ENCODE results near the gene NFATC4.

The NFATC4 gene

GRCh38 chr14:24411443-24412389 lies 43.7 kb downstream of the NFATC4 start:
- TF ChIP-seq, protein P1, sequence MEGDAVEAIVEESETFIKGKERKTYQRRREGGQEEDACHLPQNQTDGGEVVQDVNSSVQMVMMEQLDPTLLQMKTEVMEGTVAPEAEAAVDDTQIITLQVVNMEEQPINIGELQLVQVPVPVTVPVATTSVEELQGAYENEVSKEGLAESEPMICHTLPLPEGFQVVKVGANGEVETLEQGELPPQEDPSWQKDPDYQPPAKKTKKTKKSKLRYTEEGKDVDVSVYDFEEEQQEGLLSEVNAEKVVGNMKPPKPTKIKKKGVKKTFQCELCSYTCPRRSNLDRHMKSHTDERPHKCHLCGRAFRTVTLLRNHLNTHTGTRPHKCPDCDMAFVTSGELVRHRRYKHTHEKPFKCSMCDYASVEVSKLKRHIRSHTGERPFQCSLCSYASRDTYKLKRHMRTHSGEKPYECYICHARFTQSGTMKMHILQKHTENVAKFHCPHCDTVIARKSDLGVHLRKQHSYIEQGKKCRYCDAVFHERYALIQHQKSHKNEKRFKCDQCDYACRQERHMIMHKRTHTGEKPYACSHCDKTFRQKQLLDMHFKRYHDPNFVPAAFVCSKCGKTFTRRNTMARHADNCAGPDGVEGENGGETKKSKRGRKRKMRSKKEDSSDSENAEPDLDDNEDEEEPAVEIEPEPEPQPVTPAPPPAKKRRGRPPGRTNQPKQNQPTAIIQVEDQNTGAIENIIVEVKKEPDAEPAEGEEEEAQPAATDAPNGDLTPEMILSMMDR (conservative IDR thresholded peaks at IDR 0.05; ENCODE audit: low read depth, low read length), result peak; percentile 80
- DNase-seq (ENCODE audit: low read depth), result no peak
- no peak overlapping the region for H3K4me3 ChIP-seq (ENCODE audit: low read length)

DNA sequence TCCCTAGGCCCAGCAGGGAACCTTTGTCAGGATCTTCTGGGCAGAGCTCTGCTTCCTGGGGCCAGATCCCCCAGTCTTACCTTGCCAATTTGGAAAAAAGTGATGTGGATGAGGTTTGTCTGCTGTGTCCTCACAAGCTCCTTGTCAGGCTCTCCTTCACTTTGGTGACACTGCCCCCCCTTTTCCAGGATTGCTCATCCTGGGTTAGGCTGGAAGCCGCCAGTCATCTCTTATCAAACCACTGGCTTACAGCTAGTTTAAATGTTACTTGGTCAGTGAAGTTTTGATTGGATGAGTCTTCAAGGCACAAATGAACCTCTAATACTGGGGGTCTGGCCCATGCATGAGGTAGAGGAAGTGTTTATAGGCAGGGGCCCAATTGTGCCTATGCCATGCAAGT lies 46.1 kb downstream of the NFATC4 start:
- no peak overlapping the region for H3K4me3 ChIP-seq (ENCODE audit: low read length)
- TF ChIP-seq, protein P1 (conservative IDR thresholded peaks at IDR 0.05; ENCODE audit: low read depth, low read length), result no peak
- no peak for DNase-seq (ENCODE audit: low read depth)

DNA sequence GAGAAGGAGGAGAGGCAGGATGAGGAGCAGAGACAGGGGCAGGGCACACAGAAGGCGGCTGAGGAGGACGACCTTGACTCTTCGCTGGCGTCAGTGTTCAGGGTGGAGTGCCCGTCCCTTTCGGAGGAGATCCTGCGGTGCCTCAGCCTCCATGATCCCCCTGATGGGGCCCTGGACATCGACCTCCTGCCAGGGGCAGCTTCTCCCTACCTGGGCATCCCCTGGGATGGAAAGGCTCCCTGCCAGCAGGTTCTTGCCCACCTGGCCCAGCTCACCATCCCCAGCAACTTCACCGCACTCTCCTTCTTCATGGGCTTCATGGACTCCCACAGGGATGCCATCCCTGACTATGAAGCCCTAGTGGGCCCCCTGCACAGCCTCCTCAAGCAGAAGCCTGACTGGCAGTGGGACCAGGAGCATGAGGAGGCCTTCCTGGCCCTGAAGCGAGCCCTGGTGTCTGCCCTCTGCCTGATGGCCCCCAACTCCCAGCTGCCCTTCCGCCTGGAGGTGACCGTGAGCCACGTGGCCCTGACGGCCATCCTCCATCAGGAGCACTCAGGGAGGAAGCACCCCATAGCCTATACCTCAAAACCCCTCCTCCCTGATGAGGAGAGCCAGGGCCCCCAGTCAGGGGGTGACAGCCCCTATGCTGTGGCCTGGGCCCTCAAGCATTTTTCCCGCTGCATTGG lies 46.9 kb downstream of the NFATC4 start:
- no peak overlapping the region for H3K4me3 ChIP-seq (ENCODE audit: low read length)

DNA sequence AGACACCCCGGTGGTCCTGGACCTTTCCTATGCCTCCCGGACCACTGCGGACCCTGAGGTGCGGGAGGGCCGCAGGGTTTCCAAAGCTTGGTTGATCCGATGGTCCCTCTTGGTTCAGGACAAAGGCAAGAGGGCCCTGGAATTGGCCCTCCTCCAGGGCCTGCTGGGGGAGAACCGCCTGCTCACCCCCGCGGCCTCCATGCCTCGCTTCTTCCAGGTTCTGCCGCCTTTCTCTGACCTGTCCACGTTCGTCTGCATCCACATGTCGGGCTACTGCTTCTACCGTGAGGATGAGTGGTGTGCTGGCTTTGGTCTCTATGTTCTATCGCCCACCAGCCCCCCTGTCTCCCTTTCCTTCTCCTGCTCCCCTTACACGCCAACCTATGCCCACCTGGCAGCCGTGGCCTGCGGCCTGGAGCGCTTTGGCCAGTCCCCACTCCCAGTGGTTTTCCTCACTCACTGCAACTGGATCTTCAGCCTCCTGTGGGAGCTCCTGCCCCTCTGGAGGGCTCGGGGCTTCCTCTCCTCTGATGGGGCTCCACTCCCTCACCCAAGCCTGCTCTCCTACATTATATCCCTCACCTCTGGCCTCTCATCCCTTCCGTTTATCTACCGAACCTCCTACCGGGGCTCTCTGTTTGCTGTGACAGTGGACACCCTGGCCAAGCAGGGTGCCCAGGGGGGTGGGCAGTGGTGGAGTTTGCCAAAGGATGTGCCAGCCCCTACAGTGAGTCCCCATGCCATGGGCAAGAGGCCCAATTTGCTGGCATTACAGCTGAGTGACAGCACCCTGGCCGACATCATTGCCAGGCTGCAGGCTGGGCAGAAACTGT lies 47.7 kb downstream of the NFATC4 start:
- TF ChIP-seq, protein P1 (conservative IDR thresholded peaks at IDR 0.05; ENCODE audit: low read depth, low read length), result no peak
- no peak for DNase-seq (ENCODE audit: low read depth)
- H3K4me3 ChIP-seq (ENCODE audit: low read length), result no peak overlapping the region

More for the DNA sequence above, 46.9 kb downstream of the NFATC4 start:
- no peak for DNase-seq (ENCODE audit: low read depth)
- TF ChIP-seq, protein P1 (conservative IDR thresholded peaks at IDR 0.05; ENCODE audit: low read depth, low read length), result no peak

DNA sequence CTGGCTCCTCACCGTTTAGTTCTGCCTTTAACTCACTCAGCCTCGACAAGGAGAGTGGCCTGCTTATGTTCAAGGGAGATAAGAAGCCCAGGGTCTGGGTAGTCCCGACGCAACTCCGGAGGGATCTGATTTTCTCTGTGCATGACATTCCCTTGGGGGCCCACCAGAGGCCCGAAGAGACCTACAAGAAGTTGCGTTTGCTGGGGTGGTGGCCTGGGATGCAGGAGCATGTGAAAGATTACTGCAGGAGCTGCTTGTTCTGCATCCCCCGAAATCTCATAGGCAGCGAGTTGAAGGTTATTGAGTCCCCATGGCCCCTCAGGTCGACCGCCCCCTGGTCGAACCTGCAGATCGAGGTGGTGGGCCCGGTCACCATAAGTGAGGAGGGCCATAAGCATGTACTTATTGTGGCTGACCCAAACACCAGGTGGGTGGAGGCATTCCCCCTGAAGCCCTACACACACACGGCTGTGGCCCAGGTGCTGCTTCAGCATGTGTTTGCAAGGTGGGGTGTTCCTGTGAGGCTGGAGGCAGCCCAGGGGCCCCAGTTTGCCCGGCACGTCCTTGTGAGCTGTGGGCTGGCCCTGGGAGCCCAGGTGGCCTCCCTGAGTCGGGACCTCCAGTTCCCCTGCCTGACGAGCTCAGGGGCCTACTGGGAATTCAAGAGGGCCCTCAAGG lies 48.4 kb downstream of the NFATC4 start:
- no peak for DNase-seq (ENCODE audit: low read depth)
- H3K4me3 ChIP-seq (ENCODE audit: low read length), result no peak overlapping the region
- TF ChIP-seq, protein P1 (conservative IDR thresholded peaks at IDR 0.05; ENCODE audit: low read depth, low read length), result no peak

DNA sequence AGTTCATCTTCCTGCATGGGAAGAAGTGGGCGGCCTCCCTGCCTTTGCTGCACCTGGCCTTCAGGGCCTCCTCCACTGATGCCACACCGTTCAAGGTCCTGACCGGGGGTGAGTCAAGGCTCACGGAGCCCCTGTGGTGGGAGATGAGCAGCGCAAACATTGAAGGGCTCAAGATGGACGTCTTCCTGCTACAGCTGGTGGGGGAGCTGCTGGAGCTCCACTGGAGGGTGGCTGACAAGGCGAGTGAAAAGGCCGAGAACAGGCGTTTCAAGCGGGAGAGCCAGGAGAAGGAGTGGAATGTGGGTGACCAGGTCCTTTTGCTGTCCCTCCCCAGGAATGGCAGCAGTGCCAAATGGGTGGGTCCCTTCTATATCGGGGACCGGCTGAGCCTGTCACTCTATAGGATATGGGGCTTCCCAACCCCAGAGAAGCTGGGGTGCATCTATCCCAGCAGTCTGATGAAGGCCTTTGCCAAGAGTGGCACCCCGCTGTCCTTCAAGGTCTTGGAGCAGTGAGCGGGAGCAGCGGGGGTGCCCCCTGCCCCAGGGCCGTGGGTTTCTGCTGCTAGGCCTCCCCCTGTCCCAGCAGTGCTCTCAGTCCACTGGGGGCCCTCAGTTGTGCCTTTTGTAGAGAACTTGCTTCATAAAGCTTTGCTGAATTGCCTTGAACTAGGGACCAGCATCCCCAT lies 49.1 kb downstream of the NFATC4 start:
- DNase-seq (ENCODE audit: low read depth), result no peak
- TF ChIP-seq, protein P1 (conservative IDR thresholded peaks at IDR 0.05; ENCODE audit: low read depth, low read length), result no peak
- H3K4me3 ChIP-seq (ENCODE audit: low read length), result no peak overlapping the region
